NCI-H1436 (cell line): ENCODE measurements around the gene OPN1MW3.
"Not testable (repeated sequence)": the region's sequence is repeated elsewhere in the genome, so short reads cannot be mapped to it uniquely, and the experiment has no call there.

Source experiments
- DNase-seq: peaks from one replicate; lab custom pipeline; 2025; lab: John Stamatoyannopoulos, UW

Gene OPN1MW3

DNA sequence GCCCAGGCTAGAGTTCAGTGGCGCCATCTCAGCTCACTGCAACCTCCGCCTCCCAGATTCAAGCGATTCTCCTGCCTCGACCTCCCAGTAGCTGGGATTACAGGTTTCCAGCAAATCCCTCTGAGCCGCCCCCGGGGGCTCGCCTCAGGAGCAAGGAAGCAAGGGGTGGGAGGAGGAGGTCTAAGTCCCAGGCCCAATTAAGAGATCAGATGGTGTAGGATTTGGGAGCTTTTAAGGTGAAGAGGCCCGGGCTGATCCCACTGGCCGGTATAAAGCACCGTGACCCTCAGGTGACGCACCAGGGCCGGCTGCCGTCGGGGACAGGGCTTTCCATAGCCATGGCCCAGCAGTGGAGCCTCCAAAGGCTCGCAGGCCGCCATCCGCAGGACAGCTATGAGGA, at the start of gene OPN1MW3:
TSS of gene OPN1MW3 (plus strand) at position 301 of the 400 bp plus-strand sequence. CDS start at position 339, 38 bp downstream.
- DNase-seq = not testable (repeated sequence)

DNA sequence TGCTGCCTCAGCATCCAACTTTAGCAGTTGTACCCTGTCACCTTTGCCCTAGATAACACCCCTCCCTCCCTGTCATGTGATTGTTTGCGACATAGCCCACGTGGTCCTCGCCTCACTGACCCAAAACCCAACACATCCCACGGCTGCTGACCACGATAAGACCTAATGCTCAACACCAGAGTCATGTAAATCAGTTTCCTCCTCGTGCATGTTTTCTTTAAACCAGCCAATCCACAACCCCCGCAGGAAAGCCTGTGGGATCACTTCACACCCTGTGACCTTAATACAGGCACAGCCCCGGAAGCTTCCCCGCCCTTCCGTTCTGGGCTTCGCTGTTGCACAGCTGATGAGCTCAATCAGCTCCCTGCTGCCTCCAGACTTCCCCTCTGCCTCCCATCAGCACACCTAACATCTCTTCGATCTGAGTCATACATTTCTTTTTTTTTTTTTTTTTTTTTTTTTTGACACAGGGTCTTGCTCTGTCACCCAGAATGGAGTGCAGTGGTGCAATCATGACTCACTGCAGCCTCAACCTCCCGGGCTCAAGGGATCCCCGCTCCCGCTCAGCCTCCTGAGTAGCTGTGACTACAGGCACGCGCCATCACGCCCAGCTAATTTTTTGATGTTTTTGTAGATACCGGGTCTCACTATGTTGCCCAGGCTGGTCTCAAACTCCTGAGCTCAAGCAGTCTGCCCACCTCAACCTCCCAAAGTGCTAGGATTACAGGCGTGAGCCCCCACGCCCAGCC, 47.5 kb upstream of the OPN1MW3 start:
- DNase-seq = not testable (repeated sequence)

DNA sequence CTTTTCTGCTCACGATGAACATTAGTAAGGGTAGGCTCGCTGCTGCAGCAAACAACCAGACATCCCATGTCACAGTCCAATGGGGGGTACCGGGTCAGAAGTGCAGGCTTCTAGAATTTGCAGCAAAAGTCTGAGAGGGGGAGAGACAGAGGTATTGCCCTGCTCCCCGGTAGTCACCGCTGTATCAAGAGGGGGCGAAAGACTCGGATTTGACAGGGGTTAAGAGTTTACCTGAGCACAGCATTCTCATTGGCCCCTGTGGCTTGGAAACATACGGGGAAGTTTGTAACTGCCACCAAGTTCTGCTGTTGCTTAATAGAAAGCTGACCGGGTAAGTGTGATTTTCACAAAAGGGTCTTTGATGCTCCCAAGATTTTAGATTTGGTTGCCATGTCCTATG, 46.3 kb upstream of the OPN1MW3 start:
- DNase-seq = not testable (repeated sequence)

DNA sequence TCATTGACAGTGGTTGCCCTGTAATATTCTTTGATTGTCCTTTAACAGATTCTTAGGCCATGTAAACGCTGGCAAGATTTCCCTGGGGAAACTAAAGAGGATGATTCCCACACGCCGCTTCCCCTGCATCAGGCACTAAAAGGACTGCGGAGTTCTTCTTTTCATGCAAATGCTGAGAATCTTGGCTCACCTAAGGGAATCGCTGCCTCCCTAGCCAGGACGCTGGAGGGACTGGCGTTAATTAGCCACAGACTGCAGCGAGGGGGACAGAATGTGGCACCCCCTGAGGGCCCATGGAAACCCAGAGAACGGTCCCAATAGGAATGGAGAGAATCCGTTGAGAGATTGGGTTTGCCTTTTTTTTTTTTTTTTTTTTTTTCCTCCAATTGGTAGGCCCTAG, 45.9 kb upstream of the OPN1MW3 start:
- DNase-seq = not testable (repeated sequence)

DNA sequence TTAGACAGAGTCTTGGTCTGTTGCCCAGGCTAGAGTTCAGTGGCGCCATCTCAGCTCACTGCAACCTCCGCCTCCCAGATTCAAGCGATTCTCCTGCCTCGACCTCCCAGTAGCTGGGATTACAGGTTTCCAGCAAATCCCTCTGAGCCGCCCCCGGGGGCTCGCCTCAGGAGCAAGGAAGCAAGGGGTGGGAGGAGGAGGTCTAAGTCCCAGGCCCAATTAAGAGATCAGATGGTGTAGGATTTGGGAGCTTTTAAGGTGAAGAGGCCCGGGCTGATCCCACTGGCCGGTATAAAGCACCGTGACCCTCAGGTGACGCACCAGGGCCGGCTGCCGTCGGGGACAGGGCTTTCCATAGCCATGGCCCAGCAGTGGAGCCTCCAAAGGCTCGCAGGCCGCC, 37.9 kb upstream of the OPN1MW3 start, which contains the start of gene OPN1MW2:
TSS of gene OPN1MW2 (plus strand) at position 301 of the 400 bp plus-strand sequence. CDS start at position 361, 60 bp downstream.
- DNase-seq = not testable (repeated sequence)

DNA sequence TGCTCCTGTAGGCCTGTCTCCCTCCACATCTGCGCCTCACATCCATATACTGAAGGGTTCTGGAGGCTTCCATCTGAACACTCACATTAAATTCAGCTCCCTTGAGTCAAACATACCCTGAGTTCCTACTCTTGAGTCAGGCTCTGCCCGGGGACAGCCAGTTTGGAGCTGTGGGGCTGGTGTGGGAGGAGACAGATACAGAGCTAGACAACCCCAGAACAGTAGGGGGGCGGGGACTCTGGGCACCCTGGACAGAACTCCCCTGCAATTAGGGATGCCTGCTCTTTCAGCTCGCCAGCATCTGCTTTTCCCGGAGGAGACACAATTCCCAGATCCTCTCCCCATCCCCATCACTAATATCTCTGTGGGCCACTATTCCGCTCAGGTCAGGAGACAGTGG, 32.1 kb upstream of the OPN1MW3 start:
- DNase-seq = not testable (repeated sequence)

DNA sequence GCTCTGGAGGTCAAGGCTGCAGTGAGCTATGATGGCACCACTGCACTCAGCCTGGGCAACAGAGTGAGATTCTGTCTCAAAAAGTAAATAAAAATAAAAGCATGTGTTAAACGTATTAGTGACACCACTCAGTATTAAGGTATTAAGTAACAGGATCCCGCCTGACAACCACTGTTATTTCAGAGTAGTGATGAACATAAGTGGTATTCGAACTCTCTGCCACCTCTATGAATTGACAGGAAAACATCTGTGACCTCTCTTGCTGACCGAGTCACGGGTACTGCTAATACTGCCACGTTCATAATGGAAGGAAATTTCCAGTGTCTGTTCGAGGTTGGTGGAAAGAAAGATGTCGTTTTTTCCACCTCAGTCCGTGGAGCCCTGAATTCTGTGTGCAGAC, 30.7 kb upstream of the OPN1MW3 start:
- DNase-seq = not testable (repeated sequence)

DNA sequence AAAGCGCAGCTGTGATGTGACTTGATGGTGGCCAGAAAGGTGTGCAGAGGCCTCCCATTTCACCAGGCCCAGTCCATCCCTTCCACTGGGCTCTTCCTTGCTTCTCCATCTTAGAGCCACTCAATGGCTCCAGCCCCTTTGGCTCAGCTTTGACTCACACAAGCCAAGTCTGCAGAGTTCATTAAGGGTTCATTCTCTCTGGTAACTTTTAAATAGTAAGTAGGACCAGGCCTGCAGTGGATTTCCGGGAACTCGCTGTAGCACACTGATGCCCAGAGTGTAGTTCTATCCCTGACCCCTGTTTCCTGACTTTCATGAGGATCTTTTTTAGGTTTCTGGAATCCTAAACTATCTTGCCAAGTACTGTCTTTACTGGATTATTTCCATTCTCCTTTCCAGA, 25.9 kb upstream of the OPN1MW3 start:
- not testable (repeated sequence) for DNase-seq

DNA sequence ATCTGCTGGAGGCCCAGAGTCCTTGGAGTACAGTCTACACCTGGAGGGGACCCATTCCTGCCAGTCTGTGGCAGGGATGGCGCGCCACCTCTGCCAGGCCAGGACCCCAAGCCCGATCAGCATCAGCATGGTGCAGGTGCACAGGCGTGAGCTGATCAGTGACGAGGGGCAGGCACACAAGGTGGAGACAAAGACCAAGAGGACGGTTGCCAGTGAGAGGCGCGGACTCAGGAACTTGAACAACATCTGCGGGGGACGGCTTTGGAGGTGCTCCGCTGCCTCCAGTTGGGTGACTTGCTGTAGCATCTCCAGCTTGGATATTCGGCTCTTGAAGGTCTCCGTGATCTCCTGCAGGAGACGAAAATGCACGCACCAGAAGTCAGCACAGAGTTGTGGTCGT, 23.8 kb upstream of the OPN1MW3 start:
- DNase-seq = not testable (repeated sequence)

DNA sequence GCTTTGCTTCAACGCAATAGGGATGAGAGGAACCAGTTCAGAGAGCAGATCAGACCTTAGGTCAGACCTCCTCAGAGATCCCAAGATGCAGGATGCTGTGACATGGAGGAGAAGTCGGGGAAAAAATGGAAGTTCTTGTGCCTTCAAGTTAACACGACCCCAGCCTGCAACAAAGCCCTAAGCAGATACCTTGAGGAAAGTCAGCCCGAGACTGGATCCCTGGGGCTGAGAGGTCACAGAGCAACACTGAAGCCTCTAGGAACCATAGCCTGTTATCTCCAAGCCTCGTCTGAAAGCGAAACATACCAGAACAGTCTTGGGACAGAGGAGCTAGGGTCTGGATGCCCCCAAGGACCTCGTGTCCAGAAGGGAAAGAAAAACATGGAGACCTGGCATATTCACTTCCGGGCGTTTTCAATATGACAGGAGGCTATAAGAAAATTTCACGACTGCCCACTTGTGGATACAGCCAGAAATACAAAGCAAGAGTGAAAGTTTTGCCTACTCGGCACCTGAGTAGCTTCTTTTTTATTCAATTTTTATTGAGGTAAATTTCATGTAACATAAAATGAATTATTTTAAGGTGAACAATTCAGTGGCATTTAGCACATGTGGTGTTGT, 18.3 kb upstream of the OPN1MW3 start:
- not testable (repeated sequence) for DNase-seq

DNA sequence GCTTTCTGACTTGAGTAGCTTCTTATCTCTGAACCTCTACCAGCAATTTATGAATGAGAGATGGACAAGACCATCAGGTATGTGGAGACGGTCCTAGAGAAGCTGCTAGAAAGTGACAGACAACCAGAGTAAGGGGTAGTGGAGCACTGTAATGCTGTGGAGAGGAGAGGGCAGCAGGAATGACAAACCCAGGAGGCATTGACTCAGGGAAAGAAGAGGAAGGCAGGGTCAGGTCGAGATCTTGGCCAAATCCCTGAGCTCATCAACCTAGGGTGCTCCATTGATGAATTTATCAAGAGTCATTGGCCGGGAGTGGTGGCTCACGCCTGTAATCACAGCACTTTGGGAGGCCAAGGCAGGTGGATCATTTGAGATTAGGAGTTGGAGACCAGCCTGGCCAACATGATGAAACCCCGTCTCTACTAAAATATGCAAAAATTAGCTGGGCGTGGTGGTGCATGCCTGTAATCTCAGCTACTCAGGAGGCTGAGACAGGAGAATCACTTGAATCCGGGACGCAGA, 17.3 kb upstream of the OPN1MW3 start:
- DNase-seq = not testable (repeated sequence)

DNA sequence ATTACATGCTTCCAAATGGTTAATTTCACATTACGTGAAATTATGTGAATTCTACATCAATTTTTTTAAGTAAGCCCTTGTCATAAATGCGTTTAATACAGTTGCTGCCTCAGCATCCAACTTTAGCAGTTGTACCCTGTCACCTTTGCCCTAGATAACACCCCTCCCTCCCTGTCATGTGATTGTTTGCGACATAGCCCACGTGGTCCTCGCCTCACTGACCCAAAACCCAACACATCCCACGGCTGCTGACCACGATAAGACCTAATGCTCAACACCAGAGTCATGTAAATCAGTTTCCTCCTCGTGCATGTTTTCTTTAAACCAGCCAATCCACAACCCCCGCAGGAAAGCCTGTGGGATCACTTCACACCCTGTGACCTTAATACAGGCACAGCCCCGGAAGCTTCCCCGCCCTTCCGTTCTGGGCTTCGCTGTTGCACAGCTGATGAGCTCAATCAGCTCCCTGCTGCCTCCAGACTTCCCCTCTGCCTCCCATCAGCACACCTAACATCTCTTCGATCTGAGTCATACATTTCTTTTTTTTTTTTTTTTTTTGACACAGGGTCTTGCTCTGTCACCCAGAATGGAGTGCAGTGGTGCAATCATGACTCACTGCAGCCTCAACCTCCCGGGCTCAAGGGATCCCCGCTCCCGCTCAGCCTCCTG, 9.9 kb upstream of the OPN1MW3 start:
- DNase-seq = not testable (repeated sequence)

DNA sequence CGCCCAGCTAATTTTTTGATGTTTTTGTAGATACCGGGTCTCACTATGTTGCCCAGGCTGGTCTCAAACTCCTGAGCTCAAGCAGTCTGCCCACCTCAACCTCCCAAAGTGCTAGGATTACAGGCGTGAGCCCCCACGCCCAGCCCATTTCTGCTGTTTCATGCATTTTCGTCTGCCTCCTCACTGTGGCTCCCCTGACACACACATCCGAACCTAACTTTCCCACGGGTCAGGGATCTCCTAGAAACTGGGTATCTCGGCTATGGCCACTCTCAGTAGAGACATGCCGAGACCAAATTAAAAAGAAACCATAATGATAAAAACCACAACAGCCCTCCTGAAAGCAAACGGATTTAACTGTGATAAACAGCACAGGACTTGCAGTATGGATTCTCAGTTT, 9.3 kb upstream of the OPN1MW3 start:
- DNase-seq = not testable (repeated sequence)

DNA sequence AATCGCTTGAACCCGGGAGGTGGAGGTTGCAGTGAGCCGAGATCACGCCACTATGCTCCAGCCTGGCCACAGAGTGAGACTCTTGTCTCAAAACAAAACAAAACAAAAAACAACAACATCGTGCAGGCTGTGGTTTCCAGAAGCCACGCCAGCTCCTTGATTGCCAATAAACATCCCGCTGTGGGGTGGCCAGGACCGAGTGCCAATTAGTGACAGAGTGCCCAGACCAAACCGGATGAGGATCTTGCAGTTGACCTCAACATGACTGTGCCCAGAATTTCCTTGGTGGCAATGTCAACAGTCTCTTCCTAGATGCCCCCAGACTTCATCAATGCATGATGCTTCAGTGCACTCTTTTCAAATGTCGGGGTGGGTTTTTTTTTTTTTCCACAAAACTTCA, 1.3 kb downstream of the OPN1MW3 start:
- not testable (repeated sequence) for DNase-seq

DNA sequence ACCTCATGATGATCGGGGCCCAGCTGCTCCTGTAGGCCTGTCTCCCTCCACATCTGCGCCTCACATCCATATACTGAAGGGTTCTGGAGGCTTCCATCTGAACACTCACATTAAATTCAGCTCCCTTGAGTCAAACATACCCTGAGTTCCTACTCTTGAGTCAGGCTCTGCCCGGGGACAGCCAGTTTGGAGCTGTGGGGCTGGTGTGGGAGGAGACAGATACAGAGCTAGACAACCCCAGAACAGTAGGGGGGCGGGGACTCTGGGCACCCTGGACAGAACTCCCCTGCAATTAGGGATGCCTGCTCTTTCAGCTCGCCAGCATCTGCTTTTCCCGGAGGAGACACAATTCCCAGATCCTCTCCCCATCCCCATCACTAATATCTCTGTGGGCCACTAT, 5.7 kb downstream of the OPN1MW3 start:
- not testable (repeated sequence) for DNase-seq

DNA sequence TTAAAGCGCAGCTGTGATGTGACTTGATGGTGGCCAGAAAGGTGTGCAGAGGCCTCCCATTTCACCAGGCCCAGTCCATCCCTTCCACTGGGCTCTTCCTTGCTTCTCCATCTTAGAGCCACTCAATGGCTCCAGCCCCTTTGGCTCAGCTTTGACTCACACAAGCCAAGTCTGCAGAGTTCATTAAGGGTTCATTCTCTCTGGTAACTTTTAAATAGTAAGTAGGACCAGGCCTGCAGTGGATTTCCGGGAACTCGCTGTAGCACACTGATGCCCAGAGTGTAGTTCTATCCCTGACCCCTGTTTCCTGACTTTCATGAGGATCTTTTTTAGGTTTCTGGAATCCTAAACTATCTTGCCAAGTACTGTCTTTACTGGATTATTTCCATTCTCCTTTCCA, 11.9 kb downstream of the OPN1MW3 start:
- not testable (repeated sequence) for DNase-seq

DNA sequence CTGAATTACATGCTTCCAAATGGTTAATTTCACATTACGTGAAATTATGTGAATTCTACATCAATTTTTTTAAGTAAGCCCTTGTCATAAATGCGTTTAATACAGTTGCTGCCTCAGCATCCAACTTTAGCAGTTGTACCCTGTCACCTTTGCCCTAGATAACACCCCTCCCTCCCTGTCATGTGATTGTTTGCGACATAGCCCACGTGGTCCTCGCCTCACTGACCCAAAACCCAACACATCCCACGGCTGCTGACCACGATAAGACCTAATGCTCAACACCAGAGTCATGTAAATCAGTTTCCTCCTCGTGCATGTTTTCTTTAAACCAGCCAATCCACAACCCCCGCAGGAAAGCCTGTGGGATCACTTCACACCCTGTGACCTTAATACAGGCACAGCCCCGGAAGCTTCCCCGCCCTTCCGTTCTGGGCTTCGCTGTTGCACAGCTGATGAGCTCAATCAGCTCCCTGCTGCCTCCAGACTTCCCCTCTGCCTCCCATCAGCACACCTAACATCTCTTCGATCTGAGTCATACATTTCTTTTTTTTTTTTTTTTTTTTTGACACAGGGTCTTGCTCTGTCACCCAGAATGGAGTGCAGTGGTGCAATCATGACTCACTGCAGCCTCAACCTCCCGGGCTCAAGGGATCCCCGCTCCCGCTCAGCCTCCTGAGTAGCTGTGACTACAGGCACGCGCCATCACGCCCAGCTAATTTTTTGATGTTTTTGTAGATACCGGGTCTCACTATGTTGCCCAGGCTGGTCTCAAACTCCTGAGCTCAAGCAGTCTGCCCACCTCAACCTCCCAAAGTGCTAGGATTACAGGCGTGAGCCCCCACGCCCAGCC, 27.3 kb downstream of the OPN1MW3 start:
- not testable (repeated sequence) for DNase-seq

DNA sequence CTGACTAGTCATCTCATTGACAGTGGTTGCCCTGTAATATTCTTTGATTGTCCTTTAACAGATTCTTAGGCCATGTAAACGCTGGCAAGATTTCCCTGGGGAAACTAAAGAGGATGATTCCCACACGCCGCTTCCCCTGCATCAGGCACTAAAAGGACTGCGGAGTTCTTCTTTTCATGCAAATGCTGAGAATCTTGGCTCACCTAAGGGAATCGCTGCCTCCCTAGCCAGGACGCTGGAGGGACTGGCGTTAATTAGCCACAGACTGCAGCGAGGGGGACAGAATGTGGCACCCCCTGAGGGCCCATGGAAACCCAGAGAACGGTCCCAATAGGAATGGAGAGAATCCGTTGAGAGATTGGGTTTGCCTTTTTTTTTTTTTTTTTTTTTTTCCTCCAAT, 29.0 kb downstream of the OPN1MW3 start:
- not testable (repeated sequence) for DNase-seq

DNA sequence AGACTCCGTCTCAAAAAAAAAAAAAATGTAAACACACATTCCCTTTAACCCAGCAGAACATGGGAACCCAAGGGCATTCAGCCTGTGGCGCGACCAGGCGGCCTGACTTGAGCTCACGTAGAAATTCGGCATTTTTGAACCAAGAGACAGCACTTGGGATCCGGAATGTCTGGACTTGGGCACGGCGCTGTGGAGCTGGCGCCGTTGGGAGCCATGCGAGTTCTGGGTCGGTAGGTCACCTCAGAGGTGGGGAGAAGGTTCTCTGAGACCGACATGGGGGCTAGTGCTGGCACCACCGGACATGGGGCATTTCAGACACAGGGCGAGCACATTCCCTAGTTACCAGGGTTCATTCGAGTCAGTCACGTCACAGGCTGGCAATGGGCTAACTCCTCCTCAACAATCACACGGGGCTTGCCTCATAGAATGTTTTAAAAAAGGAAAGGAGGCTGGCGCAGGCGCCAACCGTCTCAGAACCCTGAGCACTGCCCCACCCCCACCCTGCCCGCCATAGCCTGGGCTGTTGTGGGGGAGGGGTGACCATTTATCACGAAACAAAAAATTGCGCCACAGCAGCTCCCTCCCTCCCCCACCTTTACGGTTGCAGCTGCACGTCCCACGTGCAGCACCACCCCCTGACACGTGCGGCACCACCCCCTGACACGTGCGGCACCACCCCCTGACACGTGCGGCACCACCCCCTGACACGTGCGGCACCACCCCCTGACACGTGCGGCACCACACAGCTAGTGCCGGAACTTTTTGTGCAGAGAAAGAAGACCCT, 37.6 kb downstream of the OPN1MW3 start, which contains the start of gene TEX28:
TSS of gene TEX28 (minus strand) at position 334 of the 784 bp plus-strand sequence. CDS start 3,007 bp downstream, outside the sequence.
- no peak for DNase-seq

DNA sequence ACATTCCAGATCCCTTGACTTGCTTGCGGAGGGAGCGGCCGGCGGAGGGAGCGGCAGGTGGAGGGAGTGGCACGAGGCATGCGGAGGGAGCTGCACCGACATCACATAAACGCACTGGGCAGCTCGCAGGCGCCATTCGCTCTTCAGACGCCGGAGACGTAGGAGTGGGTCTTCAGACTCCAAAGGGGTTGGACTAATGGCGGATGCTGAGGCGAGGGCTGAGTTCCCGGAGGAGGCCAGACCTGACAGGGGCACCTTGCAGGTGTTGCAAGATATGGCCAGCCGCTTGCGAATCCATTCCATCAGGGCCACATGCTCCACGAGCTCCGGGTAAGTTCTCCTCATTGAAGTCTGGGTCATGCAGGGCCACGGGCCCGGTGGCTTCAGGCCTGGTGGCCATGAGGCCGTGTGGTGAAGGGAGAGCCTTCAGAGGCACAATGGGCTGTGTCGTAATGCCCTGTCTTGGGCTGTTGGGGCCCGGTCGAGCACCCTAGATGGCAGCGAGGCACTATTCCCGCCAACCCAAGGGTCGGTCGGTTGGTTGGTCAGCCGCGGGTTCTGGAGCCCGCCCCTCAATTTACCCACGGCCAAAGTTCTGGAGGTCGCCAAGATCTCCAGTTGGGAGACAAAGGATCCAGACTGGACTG, 38.4 kb downstream of the OPN1MW3 start, which contains the start of gene TKTL1:
TSS of gene TKTL1 (plus strand) at position 132 of the 647 bp plus-strand sequence. CDS start at position 197, 65 bp downstream.
- no peak for DNase-seq
